Vagina (tissue), 2 donors: ENCODE results near the gene ERVH48-1. TPM values are rescaled to one million over a fixed set of nuclear protein-coding genes. Genes with fewer than 3 reads are reported as not detected.
"Not testable (repeated sequence)": the region's sequence is repeated elsewhere in the genome, so short reads cannot be mapped to it uniquely, and the experiment has no call there.

Experiments
- DNase-seq, 2 donors: peaks; one replicate each; pipeline ENCODE4 v3.0.0-alpha.2; 2017; ENCODE audit errors: extremely low spot score in 2 of 2
- H3K27ac ChIP-seq: fragments of 200-600 bp; sonication (generic); one replicate; pipeline ENCODE4 v1.5.1; 2019
- H3K27me3 ChIP-seq: fragments of 200-600 bp; sonication (generic); one replicate; pipeline ENCODE4 v1.5.1; 2019
- H3K36me3 ChIP-seq, 2 donors: fragments of 200-600 bp; sonication (generic); one replicate each; pipeline ENCODE4 v1.5.1; 2017 to 2019
- H3K4me1 ChIP-seq: fragments of 200-600 bp; sonication (generic); one replicate; pipeline ENCODE4 v1.5.1; 2019
- H3K4me3 ChIP-seq, 2 donors: fragments of 200-600 bp; sonication (generic); 1 replicate in 1 of 2; 2 replicates in 1 of 2; pipeline ENCODE4 v1.5.1; 2016 to 2019
- H3K9me3 ChIP-seq: fragments of 200-600 bp; sonication (generic); one replicate; pipeline ENCODE4 v1.5.1; 2019
- CTCF ChIP-seq, 3 experiments: fragments of 450-650 bp in 2 of 3; fragments of 200-600 bp in 1 of 3; sonication (generic) in 1 of 3; IDR thresholded peaks; one replicate each; pipeline ENCODE4 v1.5.1; 2017 to 2019; ENCODE audit warnings: antibody characterized with exemption in 3 of 3, mild to moderate bottlenecking in 2 of 3, moderate library complexity in 2 of 3
- POLR2A ChIP-seq, 2 donors: fragments of 450-650 bp; IDR thresholded peaks; one replicate each; pipeline ENCODE4 v1.6.1; 2017; ENCODE audit warnings: antibody characterized with exemption in 2 of 2, mild to moderate bottlenecking in 2 of 2, moderate library complexity in 2 of 2
- POLR2AphosphoS5 ChIP-seq, 2 donors: sonication (generic); formaldehyde crosslinking; IDR thresholded peaks; one replicate each; pipeline ENCODE4 v1.9.0; 2017; ENCODE audit warnings: antibody characterized with exemption in 2 of 2, mild to moderate bottlenecking in 2 of 2, low read depth in 1 of 2; ENCODE audit not compliant: insufficient read depth in 1 of 2
- intact Hi-C: fragments of 100-400 bp; cut with DNase I; formaldehyde crosslinking; loops from one replicate; pipeline ENCODE4 v1.15.1; 2023
- total RNA-seq: library from RNA; depleted of rRNA; stranded (reverse); fragments of >200 nt; gene quantifications from one replicate; pipeline ENCODE4 v1.2.3, GENCODE V29; 2016

The ERVH48-1 gene
- total RNA-seq, 1 donor from 2014 or later = not detected

- H3K4me3 ChIP-seq = no peak overlapping the region
- TF ChIP-seq POLR2AphosphoS5 (IDR thresholded peaks at IDR 0.05; ENCODE audit: insufficient read depth in 1 of 2, low read depth in 1 of 2) = no peak
- no peak for TF ChIP-seq CTCF (IDR thresholded peaks at IDR 0.05)
- no peak for TF ChIP-seq POLR2A (IDR thresholded peaks at IDR 0.05)
- no peak overlapping the region for H3K27ac ChIP-seq
- no peaks in the 10 kb centered on the region for H3K36me3 ChIP-seq
- peaks cover 4% of the 10 kb centered on the region for H3K4me1 ChIP-seq
- no peaks in the 10 kb centered on the region for H3K9me3 ChIP-seq
- intact Hi-C loops = no loop called here
- no peaks in the 10 kb centered on the region for H3K27me3 ChIP-seq
- DNase-seq = no peak
Observed at GRCh38 chr21:42929969-42930368, 4.5 kb upstream of the ERVH48-1 start.

DNA sequence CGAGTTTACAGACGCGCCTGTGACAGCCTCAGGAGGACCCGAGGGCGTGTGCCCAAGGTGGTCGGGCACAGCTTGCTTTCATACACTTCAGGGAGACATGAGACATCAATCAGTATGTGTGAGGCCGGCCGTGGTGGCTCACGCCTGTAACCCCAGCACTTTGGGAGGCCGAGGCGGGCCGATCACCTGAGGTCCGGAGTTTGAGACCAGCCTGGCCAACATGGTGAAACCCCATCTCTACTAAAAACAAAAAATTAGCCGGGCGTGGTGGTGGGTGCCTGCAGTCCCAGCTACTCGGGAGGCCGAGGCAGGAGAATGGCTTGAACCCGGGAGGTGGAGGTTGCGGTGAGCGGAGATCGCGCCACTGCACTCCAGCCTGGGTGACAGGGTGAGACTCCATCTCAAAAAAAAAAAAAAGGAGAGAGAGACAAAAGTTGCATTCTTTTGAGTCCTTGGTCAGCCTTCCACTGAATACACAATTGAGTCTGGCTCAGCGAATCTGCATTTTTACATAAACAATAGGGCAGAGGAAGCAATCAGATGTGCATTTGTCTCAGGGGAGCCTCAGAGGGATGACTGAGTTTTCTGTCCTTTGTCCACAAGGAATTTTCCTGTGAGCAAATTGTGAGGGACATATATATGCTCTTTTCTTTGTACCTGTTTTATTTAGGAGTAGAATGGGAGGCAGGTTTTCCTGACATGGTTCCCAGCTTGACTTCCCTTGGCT is 2.2 kb upstream of the ERVH48-1 start:
- H3K4me3 ChIP-seq, intact Hi-C loops, H3K9me3 ChIP-seq, H3K27me3 ChIP-seq, DNase-seq, H3K4me1 ChIP-seq, H3K27ac ChIP-seq, H3K36me3 ChIP-seq: not testable (repeated sequence)

DNA sequence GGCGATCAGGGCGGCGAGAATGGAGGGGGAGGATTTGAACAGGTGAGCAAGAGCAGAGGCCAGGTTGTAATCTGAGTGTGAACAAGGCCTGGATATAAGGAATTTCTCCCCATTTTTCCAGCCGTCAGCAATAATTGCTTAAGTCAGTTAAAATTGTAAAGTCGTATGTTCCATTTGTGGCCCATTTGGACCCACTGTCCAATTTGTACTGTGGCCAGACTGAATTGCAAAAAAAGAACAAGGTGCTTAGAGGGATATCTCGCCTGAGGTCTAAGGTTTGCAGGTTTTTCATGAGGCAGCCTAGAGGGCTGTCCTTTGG is 1.0 kb downstream of the ERVH48-1 start:
- Histone ChIP-seq H3K27ac (no peak overlapping the region), H3K27me3 (no peaks in the 10 kb centered on the region), H3K36me3 (no peaks in the 10 kb centered on the region), H3K4me1 (peaks cover 6% of the 10 kb centered on the region), H3K4me3 (peak overlapping the region; percentile 13 to 26), H3K9me3 (no peaks in the 10 kb centered on the region)
- DNase-seq = no peak
- TF ChIP-seq CTCF (IDR thresholded peaks at IDR 0.05) (no peak), POLR2AphosphoS5 (IDR thresholded peaks at IDR 0.05; ENCODE audit: insufficient read depth in 1 of 2, low read depth in 1 of 2) (no peak), POLR2A (IDR thresholded peaks at IDR 0.05) (no peak)
- intact Hi-C loops = no loop called here

- Histone ChIP-seq H3K36me3 (no peaks in the 10 kb centered on the region), H3K27ac (no peak overlapping the region), H3K4me3 (peak overlapping the region; percentile 13 to 26), H3K4me1 (peaks cover 6% of the 10 kb centered on the region), H3K27me3 (no peaks in the 10 kb centered on the region), H3K9me3 (no peaks in the 10 kb centered on the region)
- TF ChIP-seq POLR2A (IDR thresholded peaks at IDR 0.05) (no peak), CTCF (IDR thresholded peaks at IDR 0.05) (peak; percentile 47 to 75 (median 68)), POLR2AphosphoS5 (IDR thresholded peaks at IDR 0.05; ENCODE audit: insufficient read depth in 1 of 2, low read depth in 1 of 2) (peak in 1 of 2 donors; percentile 78)
- no peak for DNase-seq
- intact Hi-C loops = no loop called here
Observed at GRCh38 chr21:42923553-42924432, 1.6 kb downstream of the ERVH48-1 start.

GRCh38 chr21:42922918-42923317 is 2.5 kb downstream of the ERVH48-1 start:
- peaks cover 6% of the 10 kb centered on the region for H3K4me1 ChIP-seq
- DNase-seq = no peak
- H3K4me3 ChIP-seq = no peak overlapping the region
- no peaks in the 10 kb centered on the region for H3K27me3 ChIP-seq
- no peaks in the 10 kb centered on the region for H3K9me3 ChIP-seq
- intact Hi-C loops = no loop called here
- no peaks in the 10 kb centered on the region for H3K36me3 ChIP-seq
- TF ChIP-seq CTCF (IDR thresholded peaks at IDR 0.05) (no peak), POLR2AphosphoS5 (IDR thresholded peaks at IDR 0.05; ENCODE audit: insufficient read depth in 1 of 2, low read depth in 1 of 2) (no peak), POLR2A (IDR thresholded peaks at IDR 0.05) (no peak)
- no peak overlapping the region for H3K27ac ChIP-seq
